Activated CD4-positive, alpha-beta memory T cell treated with anti-CD3 and anti-CD28 coated beads for 36 hours (primary cell): ENCODE data around the gene IL6. TPM values are rescaled to one million over a fixed set of nuclear protein-coding genes. Genes with fewer than 3 reads are reported as not detected.

Experiments
- CTCF ChIA-PET: fragments of 350-600 bp; sonication (Branson Sonifier 250); formaldehyde crosslinking; loops from one replicate; lab custom pipeline; 2021; ENCODE audit warnings: antibody characterized with exemption, inconsistent platforms; lab: Charles Lee
- POLR2A ChIA-PET: fragments of 350-600 bp; sonication (Branson Sonifier 250); formaldehyde crosslinking; loops from one replicate; lab custom pipeline; 2021; ENCODE audit warnings: antibody characterized with exemption; lab: Charles Lee
- DNase-seq: peaks from one replicate; pipeline ENCODE4 v3.0.0-alpha.2; 2020
- H3K27ac Mint-ChIP-seq: one replicate; pipeline ENCODE4 v1.8.0; 2021; ENCODE audit warnings: mixed read lengths
- H3K27me3 Mint-ChIP-seq: one replicate; pipeline ENCODE4 v1.8.0; 2021; ENCODE audit warnings: mixed read lengths
- H3K36me3 Mint-ChIP-seq: one replicate; pipeline ENCODE4 v1.8.0; 2021; ENCODE audit warnings: mixed read lengths
- H3K4me1 Mint-ChIP-seq: one replicate; pipeline ENCODE4 v1.8.0; 2021; ENCODE audit warnings: low read depth, mixed read lengths
- H3K4me3 Mint-ChIP-seq: one replicate; pipeline ENCODE4 v1.8.0; 2021; ENCODE audit warnings: mild to moderate bottlenecking, mixed read lengths
- H3K9me3 Mint-ChIP-seq: one replicate; pipeline ENCODE4 v1.8.0; 2021; ENCODE audit warnings: mixed read lengths
- intact Hi-C: fragments of 100-400 bp; cut with micrococcal nuclease; formaldehyde crosslinking; loops from one replicate; pipeline ENCODE4 v1.15.1; 2023
- total RNA-seq, 2 experiments: library from RNA; stranded (reverse); gene quantifications; one replicate each; pipeline ENCODE4 v1.2.3, GENCODE V29; 2021

Gene IL6
- total RNA-seq, 2 experiments from 2014 or later, result 1.9 to 2.2 TPM

- Mint-ChIP-seq H3K9me3 (no peaks in the 10 kb centered on the region), H3K4me1 (peaks cover 26% of the 10 kb centered on the region), H3K27me3 (peaks cover 42% of the 10 kb centered on the region), H3K36me3 (no peaks in the 10 kb centered on the region), H3K4me3 (no peak overlapping the region), H3K27ac (no peak overlapping the region)
- no peak for DNase-seq
- intact Hi-C loops, result no loop called here
- POLR2A ChIA-PET, result no interaction called here
- CTCF ChIA-PET, result interaction anchor here (18.2 kb wide), 1 partner anchor 171 kb away, joined by 540 read pairs; no protein-coding TSS in a partner anchor
Measured at GRCh38 chr7:22730066-22730710, 3.2 kb downstream of the IL6 start.

GRCh38 chr7:22730921-22731654, 4.1 kb downstream of the IL6 start:
- CTCF ChIA-PET, result interaction anchor here (18.2 kb wide), 1 partner anchor 172 kb away, joined by 540 read pairs; no protein-coding TSS in a partner anchor
- no peak overlapping the region for H3K27ac Mint-ChIP-seq
- no peak for DNase-seq

GRCh38 chr7:22731766-22732165, 4.8 kb downstream of the IL6 start:
- ChIA-PET CTCF (interaction anchor here (1.0 to 18.2 kb wide), 2 partner anchors 173 to 323 kb away, joined by 3 to 540 read pairs; no protein-coding TSS in a partner anchor), POLR2A (no interaction called here)
- Mint-ChIP-seq H3K4me1 (peaks cover 16% of the 10 kb centered on the region), H3K4me3 (no peak overlapping the region), H3K27ac (no peak overlapping the region), H3K27me3 (peaks cover 45% of the 10 kb centered on the region), H3K9me3 (peaks cover 2% of the 10 kb centered on the region), H3K36me3 (no peaks in the 10 kb centered on the region)
- DNase-seq, result no peak
- intact Hi-C loops, result no loop called here

More at GRCh38 chr7:22730921-22731654, 4.1 kb downstream of the IL6 start:
- no peaks in the 10 kb centered on the region for H3K9me3 Mint-ChIP-seq
- peaks cover 45% of the 10 kb centered on the region for H3K27me3 Mint-ChIP-seq
- intact Hi-C loops, result no loop called here
- no peaks in the 10 kb centered on the region for H3K36me3 Mint-ChIP-seq
- POLR2A ChIA-PET, result no interaction called here
- peaks cover 21% of the 10 kb centered on the region for H3K4me1 Mint-ChIP-seq
- no peak overlapping the region for H3K4me3 Mint-ChIP-seq

GRCh38 chr7:22732556-22733126, 5.6 kb downstream of the IL6 start:
- H3K4me3 Mint-ChIP-seq, result no peak overlapping the region
- ChIA-PET CTCF (interaction anchor here (1.0 to 18.2 kb wide), 2 partner anchors 174 to 322 kb away, joined by 3 to 540 read pairs; no protein-coding TSS in a partner anchor), POLR2A (no interaction called here)
- intact Hi-C loops, result no loop called here
- peaks cover 46% of the 10 kb centered on the region for H3K27me3 Mint-ChIP-seq
- H3K9me3 Mint-ChIP-seq, result peaks cover 8% of the 10 kb centered on the region
- no peaks in the 10 kb centered on the region for H3K36me3 Mint-ChIP-seq
- H3K4me1 Mint-ChIP-seq, result peaks cover 10% of the 10 kb centered on the region
- H3K27ac Mint-ChIP-seq, result no peak overlapping the region
- no peak for DNase-seq

GRCh38 chr7:22733761-22734160, 6.8 kb downstream of the IL6 start:
- Mint-ChIP-seq H3K4me3 (no peak overlapping the region), H3K4me1 (peaks cover 10% of the 10 kb centered on the region), H3K36me3 (no peaks in the 10 kb centered on the region), H3K27me3 (peaks cover 45% of the 10 kb centered on the region), H3K27ac (no peak overlapping the region), H3K9me3 (peaks cover 8% of the 10 kb centered on the region)
- CTCF ChIA-PET, result interaction anchor here (0.7 to 18.2 kb wide), 4 partner anchors 58 to 322 kb away, joined by 3 to 540 read pairs (median 4); no protein-coding TSS in a partner anchor
- POLR2A ChIA-PET, result no interaction called here
- DNase-seq, result no peak
- intact Hi-C loops, result no loop called here

GRCh38 chr7:22743014-22743413, 16.0 kb downstream of the IL6 start:
- Mint-ChIP-seq H3K27ac (no peak overlapping the region), H3K9me3 (no peaks in the 10 kb centered on the region), H3K4me3 (no peak overlapping the region), H3K36me3 (no peaks in the 10 kb centered on the region), H3K4me1 (no peaks in the 10 kb centered on the region), H3K27me3 (peaks cover 10% of the 10 kb centered on the region)
- intact Hi-C loops, result no loop called here
- ChIA-PET POLR2A (no interaction called here), CTCF (no interaction called here)
- DNase-seq, result no peak

GRCh38 chr7:22751341-22751740, 24.3 kb downstream of the IL6 start:
- intact Hi-C loops, result no loop called here
- peaks cover 12% of the 10 kb centered on the region for H3K27me3 Mint-ChIP-seq
- DNase-seq, result no peak
- ChIA-PET POLR2A (no interaction called here), CTCF (interaction anchor here (0.6 to 1.0 kb wide), 2 partner anchors 23 to 27 kb away, joined by 3 to 6 read pairs; no protein-coding TSS in a partner anchor)
- no peaks in the 10 kb centered on the region for H3K36me3 Mint-ChIP-seq
- no peak overlapping the region for H3K27ac Mint-ChIP-seq
- no peak overlapping the region for H3K4me3 Mint-ChIP-seq
- H3K4me1 Mint-ChIP-seq, result no peaks in the 10 kb centered on the region
- H3K9me3 Mint-ChIP-seq, result peaks cover 3% of the 10 kb centered on the region

- CTCF ChIA-PET, result interaction anchor here (1.1 to 1.5 kb wide), 2 partner anchors 197 to 257 kb away, joined by 3 to 4 read pairs; partner anchors contain the start of gene STEAP1B
- no peak for DNase-seq
- H3K9me3 Mint-ChIP-seq, result peaks cover 12% of the 10 kb centered on the region
- POLR2A ChIA-PET, result no interaction called here
- no peak overlapping the region for H3K4me3 Mint-ChIP-seq
- no peak overlapping the region for H3K27ac Mint-ChIP-seq
- H3K36me3 Mint-ChIP-seq, result no peaks in the 10 kb centered on the region
- intact Hi-C loops, result no loop called here
- H3K27me3 Mint-ChIP-seq, result peaks cover 26% of the 10 kb centered on the region
- no peaks in the 10 kb centered on the region for H3K4me1 Mint-ChIP-seq
Measured at GRCh38 chr7:22757338-22757994, 30.5 kb downstream of the IL6 start.

GRCh38 chr7:22758576-22758975, 31.6 kb downstream of the IL6 start:
- CTCF ChIA-PET, result interaction anchor here (0.9 to 2.1 kb wide), 2 partner anchors 24 to 198 kb away, joined by 3 to 8 read pairs; no protein-coding TSS in a partner anchor
- Mint-ChIP-seq H3K9me3 (peaks cover 12% of the 10 kb centered on the region), H3K27ac (no peak overlapping the region), H3K4me1 (no peaks in the 10 kb centered on the region), H3K36me3 (no peaks in the 10 kb centered on the region), H3K4me3 (no peak overlapping the region), H3K27me3 (peaks cover 31% of the 10 kb centered on the region)
- POLR2A ChIA-PET, result no interaction called here
- no peak for DNase-seq
- intact Hi-C loops, result no loop called here

GRCh38 chr7:22759721-22760120, 32.7 kb downstream of the IL6 start:
- CTCF ChIA-PET, result interaction anchor here (2.1 kb wide), 1 partner anchor 23 kb away, joined by 8 read pairs; no protein-coding TSS in a partner anchor
- H3K9me3 Mint-ChIP-seq, result peaks cover 9% of the 10 kb centered on the region
- H3K4me1 Mint-ChIP-seq, result no peaks in the 10 kb centered on the region
- POLR2A ChIA-PET, result no interaction called here
- intact Hi-C loops, result no loop called here
- DNase-seq, result no peak
- H3K27me3 Mint-ChIP-seq, result peaks cover 31% of the 10 kb centered on the region
- no peaks in the 10 kb centered on the region for H3K36me3 Mint-ChIP-seq
- no peak overlapping the region for H3K27ac Mint-ChIP-seq
- no peak overlapping the region for H3K4me3 Mint-ChIP-seq

- Mint-ChIP-seq H3K4me3 (no peak overlapping the region), H3K4me1 (no peaks in the 10 kb centered on the region), H3K9me3 (peaks cover 9% of the 10 kb centered on the region), H3K27ac (no peak overlapping the region), H3K27me3 (peaks cover 33% of the 10 kb centered on the region), H3K36me3 (no peaks in the 10 kb centered on the region)
- ChIA-PET POLR2A (no interaction called here), CTCF (interaction anchor here (2.7 kb wide), 1 partner anchor 19 kb away, joined by 8 read pairs; no protein-coding TSS in a partner anchor)
- DNase-seq, result no peak
- intact Hi-C loops, result no loop called here
Measured at GRCh38 chr7:22762866-22763265, 35.9 kb downstream of the IL6 start.
